Measurements from ENCODE around the gene DMBT1.

DNA sequence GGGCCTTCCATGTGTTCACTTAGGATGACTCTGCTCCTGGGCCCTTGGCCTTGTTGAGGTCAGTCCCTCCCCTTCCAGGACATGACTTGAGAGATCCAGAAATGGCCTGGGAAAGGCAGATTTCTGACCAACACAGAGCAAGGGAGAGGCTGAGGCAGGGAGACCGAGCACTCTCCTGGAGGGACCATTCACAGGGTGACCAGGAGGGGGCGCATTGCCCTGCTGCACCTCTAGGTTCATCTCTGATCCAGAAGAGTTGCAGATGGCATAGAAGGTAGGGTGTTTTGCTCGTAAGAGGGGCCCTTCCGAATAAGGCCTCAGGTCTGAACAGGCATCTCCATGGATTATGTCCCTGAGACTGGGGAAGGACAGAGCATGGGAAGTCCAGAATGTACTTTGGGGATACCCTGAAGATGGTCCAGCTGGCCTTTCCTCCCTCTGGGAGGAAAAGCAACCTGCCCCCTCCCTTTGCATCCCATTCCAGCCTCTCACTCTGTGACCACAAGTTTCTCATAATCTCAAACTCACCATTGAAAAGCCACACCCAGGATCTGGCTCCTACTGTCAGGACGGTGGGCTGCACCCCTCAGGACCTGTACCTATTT lies 6.6 kb downstream of the DMBT1 start:
- TF ChIP-seq POLR2A (IDR thresholded peaks at IDR 0.05): no peak
- TF ChIP-seq, protein P1, sequence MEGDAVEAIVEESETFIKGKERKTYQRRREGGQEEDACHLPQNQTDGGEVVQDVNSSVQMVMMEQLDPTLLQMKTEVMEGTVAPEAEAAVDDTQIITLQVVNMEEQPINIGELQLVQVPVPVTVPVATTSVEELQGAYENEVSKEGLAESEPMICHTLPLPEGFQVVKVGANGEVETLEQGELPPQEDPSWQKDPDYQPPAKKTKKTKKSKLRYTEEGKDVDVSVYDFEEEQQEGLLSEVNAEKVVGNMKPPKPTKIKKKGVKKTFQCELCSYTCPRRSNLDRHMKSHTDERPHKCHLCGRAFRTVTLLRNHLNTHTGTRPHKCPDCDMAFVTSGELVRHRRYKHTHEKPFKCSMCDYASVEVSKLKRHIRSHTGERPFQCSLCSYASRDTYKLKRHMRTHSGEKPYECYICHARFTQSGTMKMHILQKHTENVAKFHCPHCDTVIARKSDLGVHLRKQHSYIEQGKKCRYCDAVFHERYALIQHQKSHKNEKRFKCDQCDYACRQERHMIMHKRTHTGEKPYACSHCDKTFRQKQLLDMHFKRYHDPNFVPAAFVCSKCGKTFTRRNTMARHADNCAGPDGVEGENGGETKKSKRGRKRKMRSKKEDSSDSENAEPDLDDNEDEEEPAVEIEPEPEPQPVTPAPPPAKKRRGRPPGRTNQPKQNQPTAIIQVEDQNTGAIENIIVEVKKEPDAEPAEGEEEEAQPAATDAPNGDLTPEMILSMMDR (IDR thresholded peaks at IDR 0.05): peak in 5 of 6 experiments; percentile 21 to 59 (median 34)
